HepG2 (cell line): ENCODE data around the gene NRSN2. TPM values are rescaled to one million over a fixed set of nuclear protein-coding genes. Genes with fewer than 3 reads are reported as not detected.

Source experiments
- BORCS8-MEF2B ChIP-seq: sonication (generic); formaldehyde crosslinking; IDR thresholded peaks from 2 replicates; pipeline ENCODE4 v1.8.0; 2022; ENCODE audit warnings: mild to moderate bottlenecking, missing genetic modification reagents
- ELF3 ChIP-seq: IDR thresholded peaks from 2 replicates; pipeline ENCODE4 v1.6.1; 2016; ENCODE audit warnings: missing genetic modification reagents, missing compliant biosample characterization
- FOXO1 ChIP-seq: sonication (generic); formaldehyde crosslinking; IDR thresholded peaks from 2 replicates; pipeline ENCODE4 v1.4.0; 2020; ENCODE audit warnings: missing genetic modification reagents
- JDP2 ChIP-seq: sonication (generic); formaldehyde crosslinking; IDR thresholded peaks from 2 replicates; pipeline ENCODE4 v1.8.1; 2022; ENCODE audit warnings: missing genetic modification reagents, borderline replicate concordance
- MAF1 ChIP-seq: sonication (generic); formaldehyde crosslinking; IDR thresholded peaks from 2 replicates; pipeline ENCODE4 v1.5.0; 2020; ENCODE audit warnings: missing genetic modification reagents, borderline replicate concordance
- MAFK ChIP-seq, 2 experiments: IDR thresholded peaks in 1 of 2; conservative IDR thresholded peaks in 1 of 2; 2 replicates each; pipeline ENCODE4 v1.6.1; 2011; ENCODE audit warnings: improper control_type of control experiment in 2 of 2, low read length in 2 of 2
- NONO ChIP-seq, 2 experiments: fragments of 450-650 bp in 1 of 2; sonication (generic) in 1 of 2; formaldehyde crosslinking in 1 of 2; IDR thresholded peaks in 1 of 2; conservative IDR thresholded peaks in 1 of 2; 2 replicates each; pipeline versions ENCODE4 v1.6.1 to v1.8.0; 2017 to 2022; ENCODE audit warnings: mild to moderate bottlenecking in 1 of 2, missing genetic modification reagents in 1 of 2, moderate library complexity in 1 of 2
- SKI ChIP-seq: fragments of 450-650 bp; IDR thresholded peaks from one replicate; pipeline ENCODE4 v1.6.1; 2018; ENCODE audit warnings: mild to moderate bottlenecking; ENCODE audit not compliant: partially characterized antibody
- SP140L ChIP-seq: sonication (generic); formaldehyde crosslinking; IDR thresholded peaks from 2 replicates; pipeline ENCODE4 v1.4.0; 2020; ENCODE audit warnings: missing genetic modification reagents, borderline replicate concordance
- TAF1 ChIP-seq: sonication (generic); formaldehyde crosslinking; IDR thresholded peaks from 2 replicates; pipeline ENCODE4 v1.4.0; 2020; ENCODE audit warnings: missing genetic modification reagents
- XBP1 ChIP-seq: sonication (generic); formaldehyde crosslinking; IDR thresholded peaks from 2 replicates; pipeline ENCODE4 v1.5.0; 2020; ENCODE audit warnings: missing genetic modification reagents
- ZBTB8A ChIP-seq: sonication (generic); formaldehyde crosslinking; IDR thresholded peaks from 2 replicates; pipeline ENCODE4 v1.4.0; 2020; ENCODE audit warnings: mild to moderate bottlenecking, low read depth, missing genetic modification reagents, borderline replicate concordance
- ZFAT ChIP-seq: sonication (generic); formaldehyde crosslinking; conservative IDR thresholded peaks from 2 replicates; pipeline ENCODE4 v1.8.1; 2023; ENCODE audit warnings: missing genetic modification reagents, inconsistent platforms
- ZNF337 ChIP-seq: sonication (generic); formaldehyde crosslinking; IDR thresholded peaks from 2 replicates; pipeline ENCODE4 v1.5.1; 2020; ENCODE audit warnings: missing genetic modification reagents, low read depth, mild to moderate bottlenecking, borderline replicate concordance
- ZNF343 ChIP-seq: sonication (generic); formaldehyde crosslinking; IDR thresholded peaks from 2 replicates; pipeline ENCODE4 v1.4.0; 2020; ENCODE audit warnings: mild to moderate bottlenecking, missing genetic modification reagents
- ZNF496 ChIP-seq: sonication (generic); formaldehyde crosslinking; IDR thresholded peaks from 2 replicates; pipeline ENCODE4 v1.8.1; 2023; ENCODE audit warnings: mild to moderate bottlenecking, moderate library complexity, missing genetic modification reagents; ENCODE audit not compliant: insufficient replicate concordance
- ZNF737 ChIP-seq: sonication (generic); formaldehyde crosslinking; IDR thresholded peaks from 2 replicates; pipeline ENCODE4 v1.5.0; 2020; ENCODE audit warnings: missing genetic modification reagents, mild to moderate bottlenecking, borderline replicate concordance
- polyA plus RNA-seq, 8 experiments: library from polyadenylated mRNA; depleted of rRNA in 3 of 8; stranded (reverse) in 7 of 8; unstranded in 1 of 8; fragments of >200 nt; fragmentation: Illumina TruSeq in 4 of 8; extraction: Trizol in 4 of 8; gene quantifications; 2 replicates each; pipeline versions ENCODE4 v1.2.1 to v1.2.3, GENCODE V29; 2011 to 2016; ENCODE audit warnings: low read depth in 4 of 8, missing spikeins in 1 of 8, mixed read lengths in 1 of 8; ENCODE audit not compliant: insufficient read depth in 1 of 8
- total RNA-seq, 5 experiments: library from RNA; depleted of rRNA; stranded (reverse); fragments of >200 nt; fragmentation: Illumina TruSeq; extraction: Trizol; gene quantifications; 2 replicates each; pipeline ENCODE4 v1.2.3, GENCODE V29; 2016; ENCODE audit warnings: low read depth in 1 of 5
- TF ChIP-seq, protein P1 (sequence below): sonication (generic); formaldehyde crosslinking; IDR thresholded peaks from 2 replicates; pipeline ENCODE4 v1.5.1; 2020; ENCODE audit warnings: missing genetic modification reagents, mild to moderate bottlenecking, borderline replicate concordance
- TF ChIP-seq, protein P2 (sequence below): IDR thresholded peaks from 2 replicates; pipeline ENCODE4 v1.4.0; 2020; ENCODE audit warnings: mild to moderate bottlenecking, missing genetic modification reagents
- TF ChIP-seq, protein P3 (sequence below): sonication (generic); formaldehyde crosslinking; IDR thresholded peaks from 2 replicates; pipeline ENCODE4 v1.4.0; 2020; ENCODE audit warnings: missing genetic modification reagents, low read depth, mild to moderate bottlenecking, borderline replicate concordance
- TF ChIP-seq, protein P4 (sequence below): sonication (generic); formaldehyde crosslinking; IDR thresholded peaks from 2 replicates; pipeline ENCODE4 v1.4.0; 2020; ENCODE audit warnings: missing genetic modification reagents

Gene NRSN2
- total and polyA plus RNA-seq, 2 of the 13 experiments (the other 11 are each of a cell fraction or from before 2014, with no cell fraction given), result 32.3 to 49.4 TPM

DNA sequence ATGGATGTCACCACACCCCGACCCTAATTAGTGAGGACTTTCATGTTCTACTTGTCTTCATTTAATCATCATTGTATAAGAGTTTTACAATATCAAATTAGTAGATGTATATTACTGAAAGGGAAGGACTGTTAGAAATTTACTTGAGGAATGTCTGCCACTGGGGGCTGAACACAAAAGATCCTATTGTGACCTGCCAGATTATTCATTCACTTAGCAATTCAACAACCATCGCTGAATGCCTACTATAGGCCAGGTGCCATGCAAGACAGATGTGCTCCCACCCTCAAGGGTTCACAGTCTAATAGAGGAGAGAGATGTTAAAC, 53.2 kb downstream of the NRSN2 start (continued):
- TF ChIP-seq, protein P1, sequence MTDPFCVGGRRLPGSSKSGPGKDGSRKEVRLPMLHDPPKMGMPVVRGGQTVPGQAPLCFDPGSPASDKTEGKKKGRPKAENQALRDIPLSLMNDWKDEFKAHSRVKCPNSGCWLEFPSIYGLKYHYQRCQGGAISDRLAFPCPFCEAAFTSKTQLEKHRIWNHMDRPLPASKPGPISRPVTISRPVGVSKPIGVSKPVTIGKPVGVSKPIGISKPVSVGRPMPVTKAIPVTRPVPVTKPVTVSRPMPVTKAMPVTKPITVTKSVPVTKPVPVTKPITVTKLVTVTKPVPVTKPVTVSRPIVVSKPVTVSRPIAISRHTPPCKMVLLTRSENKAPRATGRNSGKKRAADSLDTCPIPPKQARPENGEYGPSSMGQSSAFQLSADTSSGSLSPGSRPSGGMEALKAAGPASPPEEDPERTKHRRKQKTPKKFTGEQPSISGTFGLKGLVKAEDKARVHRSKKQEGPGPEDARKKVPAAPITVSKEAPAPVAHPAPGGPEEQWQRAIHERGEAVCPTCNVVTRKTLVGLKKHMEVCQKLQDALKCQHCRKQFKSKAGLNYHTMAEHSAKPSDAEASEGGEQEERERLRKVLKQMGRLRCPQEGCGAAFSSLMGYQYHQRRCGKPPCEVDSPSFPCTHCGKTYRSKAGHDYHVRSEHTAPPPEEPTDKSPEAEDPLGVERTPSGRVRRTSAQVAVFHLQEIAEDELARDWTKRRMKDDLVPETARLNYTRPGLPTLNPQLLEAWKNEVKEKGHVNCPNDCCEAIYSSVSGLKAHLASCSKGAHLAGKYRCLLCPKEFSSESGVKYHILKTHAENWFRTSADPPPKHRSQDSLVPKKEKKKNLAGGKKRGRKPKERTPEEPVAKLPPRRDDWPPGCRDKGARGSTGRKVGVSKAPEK (CRISPR knock-in tag), result 0 out of 2 replicates have a peak, but pooled peaks have one; percentile 14
- no peak for TF ChIP-seq NONO (IDR thresholded peaks at IDR 0.05)
- TF ChIP-seq NONO (CRISPR knock-in tag; conservative IDR thresholded peaks at IDR 0.05), result no peak
- no peak for TF ChIP-seq FOXO1 (CRISPR knock-in tag)
- TF ChIP-seq JDP2, result no peak
- 0 out of 2 replicates have a peak, but pooled peaks have one; percentile 30 for TF ChIP-seq ELF3 (CRISPR knock-in tag)
- no peak for TF ChIP-seq ZNF343
- TF ChIP-seq ZNF496 (CRISPR knock-in tag), result no peak
- TF ChIP-seq, protein P2, sequence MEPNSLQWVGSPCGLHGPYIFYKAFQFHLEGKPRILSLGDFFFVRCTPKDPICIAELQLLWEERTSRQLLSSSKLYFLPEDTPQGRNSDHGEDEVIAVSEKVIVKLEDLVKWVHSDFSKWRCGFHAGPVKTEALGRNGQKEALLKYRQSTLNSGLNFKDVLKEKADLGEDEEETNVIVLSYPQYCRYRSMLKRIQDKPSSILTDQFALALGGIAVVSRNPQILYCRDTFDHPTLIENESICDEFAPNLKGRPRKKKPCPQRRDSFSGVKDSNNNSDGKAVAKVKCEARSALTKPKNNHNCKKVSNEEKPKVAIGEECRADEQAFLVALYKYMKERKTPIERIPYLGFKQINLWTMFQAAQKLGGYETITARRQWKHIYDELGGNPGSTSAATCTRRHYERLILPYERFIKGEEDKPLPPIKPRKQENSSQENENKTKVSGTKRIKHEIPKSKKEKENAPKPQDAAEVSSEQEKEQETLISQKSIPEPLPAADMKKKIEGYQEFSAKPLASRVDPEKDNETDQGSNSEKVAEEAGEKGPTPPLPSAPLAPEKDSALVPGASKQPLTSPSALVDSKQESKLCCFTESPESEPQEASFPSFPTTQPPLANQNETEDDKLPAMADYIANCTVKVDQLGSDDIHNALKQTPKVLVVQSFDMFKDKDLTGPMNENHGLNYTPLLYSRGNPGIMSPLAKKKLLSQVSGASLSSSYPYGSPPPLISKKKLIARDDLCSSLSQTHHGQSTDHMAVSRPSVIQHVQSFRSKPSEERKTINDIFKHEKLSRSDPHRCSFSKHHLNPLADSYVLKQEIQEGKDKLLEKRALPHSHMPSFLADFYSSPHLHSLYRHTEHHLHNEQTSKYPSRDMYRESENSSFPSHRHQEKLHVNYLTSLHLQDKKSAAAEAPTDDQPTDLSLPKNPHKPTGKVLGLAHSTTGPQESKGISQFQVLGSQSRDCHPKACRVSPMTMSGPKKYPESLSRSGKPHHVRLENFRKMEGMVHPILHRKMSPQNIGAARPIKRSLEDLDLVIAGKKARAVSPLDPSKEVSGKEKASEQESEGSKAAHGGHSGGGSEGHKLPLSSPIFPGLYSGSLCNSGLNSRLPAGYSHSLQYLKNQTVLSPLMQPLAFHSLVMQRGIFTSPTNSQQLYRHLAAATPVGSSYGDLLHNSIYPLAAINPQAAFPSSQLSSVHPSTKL (CRISPR knock-in tag), result 0 out of 2 replicates have a peak, but pooled peaks have one; percentile 15
- TF ChIP-seq XBP1 (CRISPR knock-in tag), result no peak
- TF ChIP-seq ZFAT (CRISPR knock-in tag), result no peak
- TF ChIP-seq MAFK (conservative IDR thresholded peaks at IDR 0.05 in 1 of 2, IDR thresholded peaks at IDR 0.05 in 1 of 2; ENCODE audit: low read length in 2 of 2), result no peak
- no peak for TF ChIP-seq TAF1
- 0 out of 2 replicates have a peak, but pooled peaks have one; percentile 7 for TF ChIP-seq ZBTB8A (CRISPR knock-in tag)
- TF ChIP-seq ZNF337, result no peak
- 0 out of 2 replicates have a peak, but pooled peaks have one; percentile 58 for TF ChIP-seq SP140L (CRISPR knock-in tag)
- no peak for TF ChIP-seq SKI
- TF ChIP-seq, protein P3, sequence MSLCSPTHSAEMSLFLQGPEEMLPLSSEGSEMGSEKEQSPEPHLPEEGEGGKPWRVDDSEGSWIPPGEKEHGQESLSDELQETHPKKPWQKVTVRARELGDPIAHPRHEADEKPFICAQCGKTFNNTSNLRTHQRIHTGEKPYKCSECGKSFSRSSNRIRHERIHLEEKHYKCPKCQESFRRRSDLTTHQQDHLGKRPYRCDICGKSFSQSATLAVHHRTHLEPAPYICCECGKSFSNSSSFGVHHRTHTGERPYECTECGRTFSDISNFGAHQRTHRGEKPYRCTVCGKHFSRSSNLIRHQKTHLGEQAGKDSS, result no peak
- TF ChIP-seq, protein P4, sequence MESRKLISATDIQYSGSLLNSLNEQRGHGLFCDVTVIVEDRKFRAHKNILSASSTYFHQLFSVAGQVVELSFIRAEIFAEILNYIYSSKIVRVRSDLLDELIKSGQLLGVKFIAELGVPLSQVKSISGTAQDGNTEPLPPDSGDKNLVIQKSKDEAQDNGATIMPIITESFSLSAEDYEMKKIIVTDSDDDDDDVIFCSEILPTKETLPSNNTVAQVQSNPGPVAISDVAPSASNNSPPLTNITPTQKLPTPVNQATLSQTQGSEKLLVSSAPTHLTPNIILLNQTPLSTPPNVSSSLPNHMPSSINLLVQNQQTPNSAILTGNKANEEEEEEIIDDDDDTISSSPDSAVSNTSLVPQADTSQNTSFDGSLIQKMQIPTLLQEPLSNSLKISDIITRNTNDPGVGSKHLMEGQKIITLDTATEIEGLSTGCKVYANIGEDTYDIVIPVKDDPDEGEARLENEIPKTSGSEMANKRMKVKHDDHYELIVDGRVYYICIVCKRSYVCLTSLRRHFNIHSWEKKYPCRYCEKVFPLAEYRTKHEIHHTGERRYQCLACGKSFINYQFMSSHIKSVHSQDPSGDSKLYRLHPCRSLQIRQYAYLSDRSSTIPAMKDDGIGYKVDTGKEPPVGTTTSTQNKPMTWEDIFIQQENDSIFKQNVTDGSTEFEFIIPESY, result 0 out of 2 replicates have a peak, but pooled peaks have one; percentile 5
- no peak for TF ChIP-seq MAF1 (CRISPR knock-in tag)
- no peak for TF ChIP-seq ZNF737
- no peak for TF ChIP-seq BORCS8-MEF2B (CRISPR knock-in tag)
